Gastrocnemius medialis (tissue), 4 donors: ENCODE results near the gene NCSTN.

ENCODE experiments used
- POLR2A ChIP-seq, 2 donors: fragments of 450-650 bp; IDR thresholded peaks; one replicate each; pipeline ENCODE4 v1.6.1; 2017; ENCODE audit warnings: antibody characterized with exemption in 2 of 2, mild to moderate bottlenecking in 2 of 2, moderate library complexity in 2 of 2
- TF ChIP-seq, protein P1 (sequence below), 5 experiments: fragments of 450-650 bp in 3 of 5; fragments of 200-600 bp in 2 of 5; sonication (generic) in 2 of 5; IDR thresholded peaks in 4 of 5; conservative IDR thresholded peaks in 1 of 5; 1 replicate in 4 of 5; 2 replicates in 1 of 5; pipeline ENCODE4 v1.5.1; 2016 to 2019; ENCODE audit warnings: antibody characterized with exemption in 5 of 5, mild to moderate bottlenecking in 3 of 5, moderate library complexity in 3 of 5

DNA sequence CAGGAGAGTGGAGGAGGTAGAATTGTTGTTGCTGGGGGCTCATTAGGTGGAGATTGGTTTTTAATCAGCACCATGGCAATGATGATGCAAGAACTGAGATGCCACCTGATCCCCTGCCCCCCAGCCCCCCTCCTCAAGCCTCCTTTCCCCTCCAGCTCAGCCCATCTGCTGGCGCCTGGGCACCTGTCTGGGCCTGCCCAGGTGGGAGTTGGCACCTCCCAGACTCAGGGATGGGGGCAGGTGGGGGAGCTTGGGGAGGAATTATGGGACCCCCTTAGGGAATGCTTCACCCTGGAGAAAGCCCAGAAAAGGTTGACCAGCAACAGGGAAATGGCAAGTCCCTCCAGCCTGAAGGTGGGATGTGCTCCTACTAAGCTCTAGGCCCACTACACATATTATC is 22.1 kb downstream of the NCSTN start:
- TF ChIP-seq, protein P1, sequence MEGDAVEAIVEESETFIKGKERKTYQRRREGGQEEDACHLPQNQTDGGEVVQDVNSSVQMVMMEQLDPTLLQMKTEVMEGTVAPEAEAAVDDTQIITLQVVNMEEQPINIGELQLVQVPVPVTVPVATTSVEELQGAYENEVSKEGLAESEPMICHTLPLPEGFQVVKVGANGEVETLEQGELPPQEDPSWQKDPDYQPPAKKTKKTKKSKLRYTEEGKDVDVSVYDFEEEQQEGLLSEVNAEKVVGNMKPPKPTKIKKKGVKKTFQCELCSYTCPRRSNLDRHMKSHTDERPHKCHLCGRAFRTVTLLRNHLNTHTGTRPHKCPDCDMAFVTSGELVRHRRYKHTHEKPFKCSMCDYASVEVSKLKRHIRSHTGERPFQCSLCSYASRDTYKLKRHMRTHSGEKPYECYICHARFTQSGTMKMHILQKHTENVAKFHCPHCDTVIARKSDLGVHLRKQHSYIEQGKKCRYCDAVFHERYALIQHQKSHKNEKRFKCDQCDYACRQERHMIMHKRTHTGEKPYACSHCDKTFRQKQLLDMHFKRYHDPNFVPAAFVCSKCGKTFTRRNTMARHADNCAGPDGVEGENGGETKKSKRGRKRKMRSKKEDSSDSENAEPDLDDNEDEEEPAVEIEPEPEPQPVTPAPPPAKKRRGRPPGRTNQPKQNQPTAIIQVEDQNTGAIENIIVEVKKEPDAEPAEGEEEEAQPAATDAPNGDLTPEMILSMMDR (IDR thresholded peaks at IDR 0.05 in 4 of 5, conservative IDR thresholded peaks at IDR 0.05 in 1 of 5) = no peak
- no peak for TF ChIP-seq POLR2A (IDR thresholded peaks at IDR 0.05)
